Upper lobe of left lung (tissue), 6 donors: ENCODE measurements around the gene ADGRF4. TPM values are rescaled to one million over a fixed set of nuclear protein-coding genes. Genes with fewer than 3 reads are reported as not detected.
"Not testable (repeated sequence)": the region's sequence is repeated elsewhere in the genome, so short reads cannot be mapped to it uniquely, and the experiment has no call there.

Source experiments
- ATAC-seq, 2 donors: fragments of 200-7000 bp; cut with Tn5 transposase; one replicate each; pipeline ENCODE4 v1.9.1; 2022; ENCODE audit warnings: mild to moderate bottlenecking in 2 of 2, moderate library complexity in 2 of 2; ENCODE audit not compliant: low FRiP score in 2 of 2
- DNase-seq, 2 donors: peaks; one replicate each; pipeline ENCODE4 v3.0.0-alpha.2; 2019 to 2020
- H3K27ac ChIP-seq, 4 donors: fragments of 200-600 bp; sonication (generic); one replicate each; pipeline ENCODE4 v1.5.1; 2016 to 2019
- H3K27me3 ChIP-seq, 4 donors: fragments of 200-600 bp; sonication (generic); one replicate each; pipeline ENCODE4 v1.5.1; 2017 to 2019
- H3K36me3 ChIP-seq, 4 donors: fragments of 200-600 bp; sonication (generic); one replicate each; pipeline ENCODE4 v1.5.1; 2016 to 2019
- H3K4me1 ChIP-seq, 4 donors: fragments of 200-600 bp; sonication (generic); one replicate each; pipeline ENCODE4 v1.5.1; 2018 to 2019
- H3K4me3 ChIP-seq, 4 donors: fragments of 200-600 bp; sonication (generic); one replicate each; pipeline ENCODE4 v1.5.1; 2017 to 2019; ENCODE audit warnings: mild to moderate bottlenecking in 2 of 4, moderate library complexity in 1 of 4
- H3K9me3 ChIP-seq, 4 donors: fragments of 200-600 bp; sonication (generic); one replicate each; pipeline ENCODE4 v1.5.1; 2018 to 2019
- EP300 ChIP-seq, 4 donors: sonication (generic); formaldehyde crosslinking; IDR thresholded peaks; one replicate each; pipeline ENCODE4 v1.5.1; 2017; ENCODE audit warnings: antibody characterized with exemption in 4 of 4, control low read depth in 2 of 4
- POLR2A ChIP-seq, 4 donors: fragments of 450-650 bp; IDR thresholded peaks; one replicate each; pipeline ENCODE4 v1.5.1; 2016 to 2017; ENCODE audit warnings: antibody characterized with exemption in 4 of 4, mild to moderate bottlenecking in 2 of 4
- POLR2AphosphoS5 ChIP-seq, 2 donors: sonication (generic); formaldehyde crosslinking; IDR thresholded peaks; one replicate each; pipeline ENCODE4 v1.5.1; 2017; ENCODE audit warnings: antibody characterized with exemption in 2 of 2
- WGBS, 2 donors: methylation state at CpG; one replicate each; pipeline ENCODE4 v1.1.5; 2017 to 2018; 5-methylcytosine and 5-hydroxymethylcytosine counted together
- total RNA-seq, 6 donors: library from RNA; depleted of rRNA in 4 of 6; stranded (reverse); fragments of >200 nt in 4 of 6; gene quantifications; one replicate each; pipeline versions ENCODE4 v1.1.0 to v1.2.1, GENCODE V29; 2016 to 2021
- TF ChIP-seq, protein P1 (sequence below), 6 experiments: fragments of 450-650 bp in 4 of 6; fragments of 200-600 bp in 2 of 6; sonication (generic) in 2 of 6; IDR thresholded peaks; one replicate each; pipeline ENCODE4 v1.5.1; 2016 to 2019; ENCODE audit warnings: antibody characterized with exemption in 6 of 6
- donor health status: DM: no; HTN: no; CAD: no; lungs with moderate emphysema.
- donor health status: DM: no; HTN: yes; CAD: no; lungs with severe emphysema.

Gene ADGRF4
- total RNA-seq, 6 donors from 2014 or later: 0.15 to 0.20 (median 0.18) TPM; not detected in 2

DNA sequence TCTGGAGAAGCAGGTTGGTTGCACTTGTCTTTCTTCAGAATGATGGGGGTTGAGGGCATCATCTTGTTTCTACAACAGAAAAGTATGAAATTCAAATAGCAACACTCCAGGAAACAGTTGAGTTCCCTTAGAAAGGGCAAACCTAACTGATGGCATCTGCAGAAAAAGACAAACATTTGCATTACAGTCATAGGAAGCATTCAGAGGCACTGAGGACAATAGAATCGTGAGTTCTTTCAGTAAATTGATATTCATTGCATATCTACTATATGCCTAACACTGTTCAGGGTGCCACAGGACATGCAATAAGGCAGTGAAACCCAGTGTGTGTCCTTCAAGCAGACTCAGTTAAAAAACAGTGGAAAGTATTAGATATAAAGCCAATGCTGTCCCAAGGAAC lies 42.3 kb downstream of the ADGRF4 start:
- H3K9me3 ChIP-seq: no peaks in the 10 kb centered on the region
- DNase-seq (no peak), ATAC-seq (no peak)
- H3K27ac ChIP-seq: no peak overlapping the region
- no peak overlapping the region for H3K4me3 ChIP-seq
- TF ChIP-seq POLR2A (IDR thresholded peaks at IDR 0.05) (no peak), EP300 (IDR thresholded peaks at IDR 0.05) (no peak)
- H3K4me1 ChIP-seq: no peaks in the 10 kb centered on the region
- WGBS, 2 donors: 78 to 80% methylated on average over 1 of the region's 1 CpG
- no peaks in the 10 kb centered on the region for H3K27me3 ChIP-seq
- no peaks in the 10 kb centered on the region for H3K36me3 ChIP-seq

DNA sequence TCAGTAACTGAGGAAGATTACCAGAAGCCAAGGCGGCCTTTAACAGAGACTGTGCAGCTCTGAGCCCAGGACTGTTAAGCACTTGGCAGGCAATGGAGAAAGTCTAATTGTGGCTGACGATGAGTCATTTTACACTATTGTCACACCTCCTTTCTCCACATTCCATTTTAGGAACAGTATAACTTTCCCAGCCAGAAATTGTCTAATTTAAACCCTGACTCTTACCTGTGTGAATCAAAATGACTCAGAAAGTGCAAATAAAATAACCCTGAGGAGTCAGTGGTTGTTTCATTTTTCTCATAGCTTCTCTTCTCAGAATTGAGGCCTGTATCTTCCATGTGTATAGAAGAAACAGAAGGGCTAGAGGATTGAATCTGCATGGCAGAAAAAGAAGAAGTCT lies 43.4 kb downstream of the ADGRF4 start:
- TF ChIP-seq POLR2AphosphoS5 (IDR thresholded peaks at IDR 0.05) (no peak), POLR2A (IDR thresholded peaks at IDR 0.05) (no peak), EP300 (IDR thresholded peaks at IDR 0.05) (no peak)
- TF ChIP-seq, protein P1, sequence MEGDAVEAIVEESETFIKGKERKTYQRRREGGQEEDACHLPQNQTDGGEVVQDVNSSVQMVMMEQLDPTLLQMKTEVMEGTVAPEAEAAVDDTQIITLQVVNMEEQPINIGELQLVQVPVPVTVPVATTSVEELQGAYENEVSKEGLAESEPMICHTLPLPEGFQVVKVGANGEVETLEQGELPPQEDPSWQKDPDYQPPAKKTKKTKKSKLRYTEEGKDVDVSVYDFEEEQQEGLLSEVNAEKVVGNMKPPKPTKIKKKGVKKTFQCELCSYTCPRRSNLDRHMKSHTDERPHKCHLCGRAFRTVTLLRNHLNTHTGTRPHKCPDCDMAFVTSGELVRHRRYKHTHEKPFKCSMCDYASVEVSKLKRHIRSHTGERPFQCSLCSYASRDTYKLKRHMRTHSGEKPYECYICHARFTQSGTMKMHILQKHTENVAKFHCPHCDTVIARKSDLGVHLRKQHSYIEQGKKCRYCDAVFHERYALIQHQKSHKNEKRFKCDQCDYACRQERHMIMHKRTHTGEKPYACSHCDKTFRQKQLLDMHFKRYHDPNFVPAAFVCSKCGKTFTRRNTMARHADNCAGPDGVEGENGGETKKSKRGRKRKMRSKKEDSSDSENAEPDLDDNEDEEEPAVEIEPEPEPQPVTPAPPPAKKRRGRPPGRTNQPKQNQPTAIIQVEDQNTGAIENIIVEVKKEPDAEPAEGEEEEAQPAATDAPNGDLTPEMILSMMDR (IDR thresholded peaks at IDR 0.05): no peak
- Histone ChIP-seq H3K36me3 (no peaks in the 10 kb centered on the region), H3K9me3 (no peaks in the 10 kb centered on the region), H3K27ac (no peak overlapping the region), H3K4me1 (no peaks in the 10 kb centered on the region), H3K4me3 (no peak overlapping the region), H3K27me3 (no peaks in the 10 kb centered on the region)
- peak in 1 of 2 donors; percentile 71 for ATAC-seq
- DNase-seq: no peak
- 80 to 87% methylated on average over 2 of the region's 2 CpGs for WGBS, 2 donors

DNA sequence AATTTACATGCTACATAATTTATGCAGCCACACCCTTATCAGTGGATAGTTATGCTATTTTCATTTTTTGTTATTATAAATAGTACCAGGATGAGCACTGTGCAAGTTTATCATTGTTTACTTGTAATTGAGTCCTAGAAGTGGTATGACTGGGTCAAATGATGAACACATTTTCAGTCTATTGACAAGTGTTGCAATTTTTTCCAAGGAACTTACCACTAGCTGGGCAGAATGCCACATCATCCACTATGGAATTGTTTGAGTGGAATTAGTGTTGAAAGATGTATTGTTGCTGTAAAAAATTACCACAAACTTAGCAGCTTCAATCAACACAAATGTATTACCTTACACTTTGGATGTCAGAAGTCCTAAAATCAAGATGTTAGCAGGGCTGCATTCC lies 45.4 kb downstream of the ADGRF4 start:
- Histone ChIP-seq H3K27me3 (no peaks in the 10 kb centered on the region), H3K4me3 (no peak overlapping the region), H3K9me3 (no peaks in the 10 kb centered on the region), H3K4me1 (no peaks in the 10 kb centered on the region), H3K27ac (no peak overlapping the region), H3K36me3 (no peaks in the 10 kb centered on the region)
- ATAC-seq: no peak
- no peak for DNase-seq
- TF ChIP-seq EP300 (IDR thresholded peaks at IDR 0.05) (no peak), POLR2AphosphoS5 (IDR thresholded peaks at IDR 0.05) (no peak)
- TF ChIP-seq, protein P1 (IDR thresholded peaks at IDR 0.05): no peak

DNA sequence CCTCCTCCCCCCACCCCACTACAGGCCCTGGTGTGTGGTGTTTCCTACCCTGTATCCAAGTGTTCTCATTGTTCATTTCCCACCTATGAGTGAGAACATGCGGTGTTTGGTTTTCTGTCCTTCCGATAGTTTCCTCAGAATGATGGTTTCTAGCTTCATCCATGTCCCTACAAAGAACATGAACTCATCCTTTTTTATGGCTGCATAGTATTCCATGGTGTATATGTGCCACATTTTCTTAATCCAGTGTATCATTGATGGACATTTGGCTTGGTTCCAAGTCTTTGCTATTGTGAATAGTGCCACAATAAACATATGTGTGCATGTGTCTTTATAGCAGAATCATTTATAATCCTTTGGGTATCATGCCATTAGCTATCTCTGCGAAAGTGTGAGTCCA lies 46.9 kb downstream of the ADGRF4 start:
- H3K27ac ChIP-seq, DNase-seq, H3K9me3 ChIP-seq, ATAC-seq, H3K36me3 ChIP-seq, H3K4me3 ChIP-seq, H3K27me3 ChIP-seq, H3K4me1 ChIP-seq: not testable (repeated sequence)
- WGBS, 2 donors: 96 to 100% methylated on average over 3 of the region's 3 CpGs

DNA sequence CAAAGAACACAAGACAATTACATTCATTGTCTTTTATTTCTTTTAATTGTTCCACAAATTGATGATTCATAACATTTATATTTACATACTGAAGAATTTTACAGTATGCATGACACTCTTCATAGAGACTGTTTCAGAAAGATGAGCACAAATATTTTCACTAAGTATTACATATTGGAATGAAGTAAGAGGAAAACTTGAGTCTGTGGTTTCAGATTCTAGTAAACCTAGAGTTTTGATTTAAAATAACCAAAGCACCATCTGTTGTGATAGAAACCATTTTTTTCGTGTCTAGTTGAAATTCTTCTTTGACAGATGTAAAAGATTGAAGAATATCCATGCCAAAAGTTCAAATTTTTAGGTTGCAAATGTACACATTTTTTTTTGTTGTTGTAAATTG lies 51.4 kb downstream of the ADGRF4 start:
- Histone ChIP-seq H3K4me3 (no peak overlapping the region), H3K27me3 (no peaks in the 10 kb centered on the region), H3K4me1 (no peaks in the 10 kb centered on the region), H3K27ac (no peak overlapping the region), H3K9me3 (no peaks in the 10 kb centered on the region), H3K36me3 (no peaks in the 10 kb centered on the region)
- no peak for TF ChIP-seq EP300 (IDR thresholded peaks at IDR 0.05)
- TF ChIP-seq POLR2AphosphoS5 (IDR thresholded peaks at IDR 0.05): no peak
- TF ChIP-seq, protein P1 (IDR thresholded peaks at IDR 0.05): no peak
- TF ChIP-seq POLR2A (IDR thresholded peaks at IDR 0.05): no peak
- WGBS, 2 donors: 57 to 60% methylated on average over 1 of the region's 1 CpG
- ATAC-seq (no peak), DNase-seq (no peak)

DNA sequence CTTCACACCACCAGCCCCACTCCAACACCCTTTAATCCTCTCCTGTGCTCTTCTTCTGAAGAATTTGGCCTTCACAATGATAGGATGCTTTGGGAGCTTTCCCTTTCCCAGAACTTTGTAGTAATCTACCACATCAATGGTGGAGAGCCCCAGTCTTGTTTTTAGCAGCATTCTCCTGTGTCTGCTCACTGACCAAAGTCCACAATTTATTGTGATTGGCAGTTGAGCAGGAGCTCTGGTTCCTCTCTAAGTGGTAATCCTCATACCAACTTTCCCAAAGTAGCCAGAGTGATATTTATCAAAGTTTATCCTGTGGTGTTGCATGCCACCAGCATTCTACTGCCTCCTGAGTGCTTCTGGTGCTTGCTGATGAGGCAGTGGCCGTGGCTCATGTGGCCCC lies 54.4 kb downstream of the ADGRF4 start:
- DNase-seq (no peak), ATAC-seq (no peak)
- Histone ChIP-seq H3K4me3 (no peak overlapping the region), H3K9me3 (no peaks in the 10 kb centered on the region), H3K4me1 (no peaks in the 10 kb centered on the region), H3K27ac (no peak overlapping the region), H3K27me3 (no peaks in the 10 kb centered on the region), H3K36me3 (no peaks in the 10 kb centered on the region)
- no peak for TF ChIP-seq POLR2AphosphoS5 (IDR thresholded peaks at IDR 0.05)
- 82 to 84% methylated on average over 1 of the region's 1 CpG for WGBS, 2 donors
